SK-MEL-5 (cell line): ENCODE results near the gene PGAP1. TPM values are rescaled to one million over a fixed set of nuclear protein-coding genes. Genes with fewer than 3 reads are reported as not detected.

Source experiments
- DNase-seq: peaks from one replicate; pipeline ENCODE4 v3.0.0-alpha.2; 2016; ENCODE audit warnings: low read depth, low spot score
- in situ Hi-C: cut with HindIII; loops from 2 replicates; pipeline ENCODE4 v1.10.0; 2016; ENCODE audit warnings: low sequenced_read_pairs, high pct_unique_total_duplicates, low pct_unique_long_range_greater_than_20kb
- polyA plus RNA-seq, 2 experiments: library from polyadenylated mRNA; depleted of rRNA; stranded (reverse); fragments of >200 nt; gene quantifications; 2 replicates each; pipeline ENCODE4 v1.2.3, GENCODE V29; 2015
- total RNA-seq: library from RNA; depleted of rRNA; stranded (reverse); fragments of >200 nt; shearing (Covaris generic); gene quantifications from 2 replicates; pipeline ENCODE4 v1.2.3, GENCODE V29; 2014; rRNA removed

PGAP1 gene, protein sequence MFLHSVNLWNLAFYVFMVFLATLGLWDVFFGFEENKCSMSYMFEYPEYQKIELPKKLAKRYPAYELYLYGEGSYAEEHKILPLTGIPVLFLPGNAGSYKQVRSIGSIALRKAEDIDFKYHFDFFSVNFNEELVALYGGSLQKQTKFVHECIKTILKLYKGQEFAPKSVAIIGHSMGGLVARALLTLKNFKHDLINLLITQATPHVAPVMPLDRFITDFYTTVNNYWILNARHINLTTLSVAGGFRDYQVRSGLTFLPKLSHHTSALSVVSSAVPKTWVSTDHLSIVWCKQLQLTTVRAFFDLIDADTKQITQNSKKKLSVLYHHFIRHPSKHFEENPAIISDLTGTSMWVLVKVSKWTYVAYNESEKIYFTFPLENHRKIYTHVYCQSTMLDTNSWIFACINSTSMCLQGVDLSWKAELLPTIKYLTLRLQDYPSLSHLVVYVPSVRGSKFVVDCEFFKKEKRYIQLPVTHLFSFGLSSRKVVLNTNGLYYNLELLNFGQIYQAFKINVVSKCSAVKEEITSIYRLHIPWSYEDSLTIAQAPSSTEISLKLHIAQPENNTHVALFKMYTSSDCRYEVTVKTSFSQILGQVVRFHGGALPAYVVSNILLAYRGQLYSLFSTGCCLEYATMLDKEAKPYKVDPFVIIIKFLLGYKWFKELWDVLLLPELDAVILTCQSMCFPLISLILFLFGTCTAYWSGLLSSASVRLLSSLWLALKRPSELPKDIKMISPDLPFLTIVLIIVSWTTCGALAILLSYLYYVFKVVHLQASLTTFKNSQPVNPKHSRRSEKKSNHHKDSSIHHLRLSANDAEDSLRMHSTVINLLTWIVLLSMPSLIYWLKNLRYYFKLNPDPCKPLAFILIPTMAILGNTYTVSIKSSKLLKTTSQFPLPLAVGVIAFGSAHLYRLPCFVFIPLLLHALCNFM
- total RNA-seq, result 3.1 and 3.6 TPM in 2 replicates
- 2.8 and 3.5 TPM in 2 replicates for polyA plus RNA-seq (2015; cell fraction: cytosol; rRNA removed)
- 15.7 and 21.6 TPM in 2 replicates for polyA plus RNA-seq (2015; cell fraction: nucleus; rRNA removed)

DNA sequence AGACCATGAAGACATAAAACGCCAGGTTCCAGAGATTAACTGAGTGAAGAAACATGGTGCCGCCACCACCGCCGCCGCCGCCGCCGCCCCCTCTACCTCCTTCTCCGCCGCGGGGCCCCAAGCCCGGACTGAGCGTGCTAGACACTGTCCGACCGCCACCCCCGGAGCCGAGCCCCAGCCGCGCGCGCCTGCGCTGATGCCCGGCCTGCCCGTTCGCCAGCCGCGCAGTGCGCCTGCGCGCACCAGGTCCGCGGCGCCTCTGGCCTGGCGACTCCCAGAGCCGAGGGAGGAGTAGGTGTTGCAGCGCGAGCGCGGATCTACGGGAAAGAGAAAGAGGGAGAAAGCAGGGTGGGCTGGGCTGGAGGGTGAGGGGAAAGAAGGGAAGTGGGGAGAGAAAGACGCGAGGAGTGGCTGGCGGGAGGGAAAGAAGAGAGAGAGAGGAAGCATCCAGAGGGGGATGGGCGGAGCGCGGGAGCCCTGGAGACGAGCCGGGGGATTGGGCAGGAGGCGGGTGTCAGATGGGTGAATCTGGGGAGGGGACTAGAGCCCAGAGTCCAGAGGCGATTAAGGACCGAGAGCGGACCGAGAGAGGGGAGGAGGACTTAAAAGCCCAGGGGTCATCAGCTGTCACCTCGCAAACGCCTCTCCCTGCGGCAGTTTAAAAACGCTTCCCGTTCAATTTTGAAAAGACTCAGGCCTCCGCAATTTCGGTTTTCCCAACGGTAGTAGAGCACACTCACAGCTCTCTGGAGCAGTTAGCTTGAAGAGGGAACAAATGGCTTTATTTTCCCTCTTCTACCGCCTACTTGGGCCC is at the start of gene PGAP1:
Gene PGAP1 (minus strand): TSS at position 146 of the 814 bp plus-strand sequence. CDS start 91 bp downstream, at position 55.
- in situ Hi-C loops, result no loop called here

DNA sequence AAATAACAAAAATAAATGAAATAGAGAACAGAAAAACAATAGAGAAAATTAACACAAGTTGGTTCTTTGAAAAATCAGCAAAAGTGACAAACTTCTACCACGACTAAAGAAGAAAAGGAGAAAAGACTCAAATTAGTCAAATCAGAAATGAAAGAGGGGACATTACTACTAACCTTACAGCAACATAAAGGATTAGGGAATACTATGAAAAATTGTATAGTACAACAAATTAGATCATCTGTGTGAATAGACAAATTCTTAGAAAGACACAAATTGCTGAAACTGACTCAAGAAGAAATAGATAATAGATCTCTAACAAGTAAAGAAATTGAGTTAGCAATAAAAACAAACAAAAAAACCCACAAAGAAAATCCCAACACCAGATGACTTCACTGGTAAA is 48.5 kb upstream of the PGAP1 start:
- in situ Hi-C loops, result no loop called here
- no peak for DNase-seq

More for the DNA sequence above, at the start of gene PGAP1:
- DNase-seq, result peak; percentile 89

- DNase-seq, result no peak
Measured at GRCh38 chr2:196971574-196972279, 45.2 kb upstream of the PGAP1 start.

DNA sequence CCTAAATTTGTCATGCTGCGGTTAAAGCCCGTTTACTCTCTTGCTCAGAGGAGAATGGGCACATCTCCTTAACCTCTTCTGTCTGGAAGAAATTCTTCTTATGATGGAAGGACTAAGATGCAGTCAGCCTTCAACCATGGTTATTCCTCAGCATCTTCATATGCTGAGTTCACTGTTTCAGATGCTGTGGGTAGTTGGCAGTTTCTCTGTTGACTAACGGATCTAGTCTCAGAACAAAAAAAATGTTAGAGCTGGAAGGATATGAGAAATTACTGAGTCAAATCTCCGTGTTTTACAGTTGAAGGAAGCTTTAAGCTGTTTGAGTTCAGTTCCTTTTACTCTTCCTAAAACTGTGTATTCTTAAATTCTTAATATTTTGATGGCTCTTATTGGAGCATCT is 43.6 kb upstream of the PGAP1 start:
- no peak for DNase-seq
- in situ Hi-C loops, result no loop called here

More at GRCh38 chr2:196971574-196972279, 45.2 kb upstream of the PGAP1 start:
- in situ Hi-C loops, result no loop called here

DNA sequence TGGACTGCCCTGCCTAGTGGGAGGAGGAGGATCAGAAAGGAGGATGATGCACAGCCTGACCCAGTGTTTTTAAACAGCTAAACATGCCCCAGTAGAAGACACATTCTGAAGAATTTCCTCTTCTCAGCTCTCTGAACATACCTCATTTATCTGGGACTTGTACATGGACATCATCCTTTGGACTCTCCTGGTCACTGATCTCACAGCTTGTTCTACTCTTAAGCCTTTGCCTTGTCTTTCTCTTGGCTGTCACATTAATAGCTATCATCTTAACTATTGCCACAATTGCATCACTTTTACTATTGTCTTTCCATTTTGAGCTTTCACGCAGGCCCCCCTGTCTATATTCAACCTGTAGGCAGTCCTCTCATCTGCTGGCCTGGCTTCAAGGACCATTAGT is 42.0 kb upstream of the PGAP1 start:
- in situ Hi-C loops, result no loop called here
- no peak for DNase-seq

DNA sequence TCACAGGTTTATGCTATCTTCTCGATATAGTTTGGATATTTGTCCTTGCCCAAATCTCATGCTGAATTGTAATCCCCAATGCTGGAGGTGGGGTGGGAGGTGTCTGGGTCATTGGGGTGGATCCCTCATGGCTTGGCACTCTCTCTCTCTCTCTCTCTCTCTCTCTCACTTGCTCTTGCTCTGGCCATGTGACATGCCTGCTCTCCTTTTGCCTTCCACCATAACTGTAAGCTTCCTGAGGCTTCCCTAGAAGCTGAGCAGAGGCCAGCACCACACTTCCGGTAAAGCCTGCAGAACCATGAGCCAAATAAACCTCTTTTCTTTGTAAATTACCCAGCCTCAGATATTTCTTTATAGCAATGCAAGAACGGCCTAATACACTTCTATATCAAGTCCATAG is 41.3 kb upstream of the PGAP1 start:
- no peak for DNase-seq

GRCh38 chr2:196967116-196967515 is 40.6 kb upstream of the PGAP1 start:
- DNase-seq, result peak; percentile 30
- in situ Hi-C loops, result no loop called here

More for the DNA sequence above, 41.3 kb upstream of the PGAP1 start:
- in situ Hi-C loops, result no loop called here

GRCh38 chr2:196966061-196966460 is 39.6 kb upstream of the PGAP1 start:
- DNase-seq, result no peak
- in situ Hi-C loops, result no loop called here

- in situ Hi-C loops, result no loop called here
- no peak for DNase-seq
Measured at GRCh38 chr2:196965651-196966050, 39.1 kb upstream of the PGAP1 start.

- in situ Hi-C loops, result no loop called here
- DNase-seq, result no peak
Measured at GRCh38 chr2:196963961-196964360, 37.5 kb upstream of the PGAP1 start.

GRCh38 chr2:196963043-196963442 is 36.5 kb upstream of the PGAP1 start:
- in situ Hi-C loops, result no loop called here
- no peak for DNase-seq

GRCh38 chr2:196962325-196962724 is 35.8 kb upstream of the PGAP1 start:
- in situ Hi-C loops, result no loop called here
- DNase-seq, result no peak

DNA sequence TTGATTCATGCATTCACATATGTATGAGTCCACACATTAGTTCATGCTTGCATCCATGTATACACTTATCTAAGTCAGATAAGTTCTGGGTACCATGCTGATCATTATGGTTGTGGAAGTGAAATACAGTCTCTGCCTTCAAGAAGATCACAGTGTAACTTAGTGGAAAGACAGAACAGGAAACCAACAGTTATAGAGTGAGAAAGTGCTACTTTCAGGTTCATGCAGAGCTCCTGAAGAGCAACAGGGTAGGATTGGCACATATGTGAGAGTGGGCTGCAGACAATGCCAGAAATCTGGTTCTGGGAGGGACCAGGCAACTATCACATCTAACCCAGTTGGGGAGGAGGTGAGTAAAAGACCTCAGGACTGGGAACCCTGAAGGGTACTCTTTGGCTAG is 35.4 kb upstream of the PGAP1 start:
- DNase-seq, result no peak
- in situ Hi-C loops, result no loop called here

GRCh38 chr2:196959734-196960338 is 33.3 kb upstream of the PGAP1 start:
- in situ Hi-C loops, result no loop called here

DNA sequence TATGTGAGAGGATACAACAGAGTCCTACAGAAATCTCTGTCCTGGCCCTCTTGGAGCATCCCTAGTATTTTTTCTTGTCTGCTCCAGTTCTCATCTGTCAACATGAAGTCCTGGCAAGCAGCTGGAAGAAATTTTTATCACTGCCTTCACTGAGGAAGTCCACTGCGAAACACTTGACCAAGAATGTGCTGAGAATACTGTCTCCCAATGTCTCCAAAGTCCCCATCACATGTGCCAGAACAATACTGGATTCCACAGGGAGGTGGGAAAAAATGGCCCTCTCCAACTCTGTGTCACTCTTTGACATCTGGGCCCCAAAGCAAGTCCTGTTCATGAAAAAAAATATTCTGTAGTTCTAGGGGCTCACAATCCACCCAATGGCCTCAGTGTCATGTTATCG is 32.8 kb upstream of the PGAP1 start:
- in situ Hi-C loops, result no loop called here
- no peak for DNase-seq

More at GRCh38 chr2:196959734-196960338, 33.3 kb upstream of the PGAP1 start:
- no peak for DNase-seq

GRCh38 chr2:196957881-196958525 is 31.5 kb upstream of the PGAP1 start:
- in situ Hi-C loops, result no loop called here
- DNase-seq, result no peak
